Measurements from ENCODE around the gene C3orf80. TPM values are rescaled to one million over a fixed set of nuclear protein-coding genes. Genes with fewer than 3 reads are reported as not detected.

The C3orf80 gene
- total RNA-seq, 1 donor from 2014 or later: not detected

DNA sequence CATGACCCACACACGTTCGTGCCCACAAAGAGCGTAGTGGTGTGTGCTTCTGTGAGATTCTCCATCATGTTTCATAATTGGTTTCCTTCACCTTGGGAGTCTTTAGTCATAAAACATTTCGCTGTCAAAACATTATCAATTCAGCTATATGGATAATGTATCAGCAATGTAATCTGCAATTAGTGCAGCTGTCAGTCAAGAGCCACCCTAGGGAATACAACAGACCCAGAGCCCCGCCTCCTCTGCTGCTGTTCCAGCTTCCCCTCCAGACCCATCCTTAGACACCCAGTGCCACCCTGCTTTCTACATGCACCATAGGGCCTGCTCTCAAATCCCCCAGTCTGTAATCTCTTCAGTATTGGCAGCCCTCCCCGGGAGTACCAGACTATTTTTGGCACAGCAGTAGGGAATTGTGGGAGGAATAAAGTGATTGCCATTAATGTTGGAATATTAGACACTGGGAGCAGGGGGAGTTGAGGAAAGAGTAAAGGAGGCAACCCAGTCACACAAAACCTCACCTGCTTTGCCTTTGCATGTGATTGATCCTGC is 31.5 kb upstream of the C3orf80 start:
- H3K27ac Mint-ChIP-seq: no peak overlapping the region
- no peaks in the 10 kb centered on the region for H3K4me1 Mint-ChIP-seq
- TF ChIP-seq, protein P1, sequence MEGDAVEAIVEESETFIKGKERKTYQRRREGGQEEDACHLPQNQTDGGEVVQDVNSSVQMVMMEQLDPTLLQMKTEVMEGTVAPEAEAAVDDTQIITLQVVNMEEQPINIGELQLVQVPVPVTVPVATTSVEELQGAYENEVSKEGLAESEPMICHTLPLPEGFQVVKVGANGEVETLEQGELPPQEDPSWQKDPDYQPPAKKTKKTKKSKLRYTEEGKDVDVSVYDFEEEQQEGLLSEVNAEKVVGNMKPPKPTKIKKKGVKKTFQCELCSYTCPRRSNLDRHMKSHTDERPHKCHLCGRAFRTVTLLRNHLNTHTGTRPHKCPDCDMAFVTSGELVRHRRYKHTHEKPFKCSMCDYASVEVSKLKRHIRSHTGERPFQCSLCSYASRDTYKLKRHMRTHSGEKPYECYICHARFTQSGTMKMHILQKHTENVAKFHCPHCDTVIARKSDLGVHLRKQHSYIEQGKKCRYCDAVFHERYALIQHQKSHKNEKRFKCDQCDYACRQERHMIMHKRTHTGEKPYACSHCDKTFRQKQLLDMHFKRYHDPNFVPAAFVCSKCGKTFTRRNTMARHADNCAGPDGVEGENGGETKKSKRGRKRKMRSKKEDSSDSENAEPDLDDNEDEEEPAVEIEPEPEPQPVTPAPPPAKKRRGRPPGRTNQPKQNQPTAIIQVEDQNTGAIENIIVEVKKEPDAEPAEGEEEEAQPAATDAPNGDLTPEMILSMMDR (IDR thresholded peaks at IDR 0.05; ENCODE audit: unreplicated experiment): no peak
- H3K36me3 Mint-ChIP-seq: no peaks in the 10 kb centered on the region
- no peak for DNase-seq (ENCODE audit: low spot score in 2 of 2, unreplicated experiment in 2 of 2)
- peaks cover 3% of the 10 kb centered on the region for H3K27me3 Mint-ChIP-seq (ENCODE audit: low read depth)
- H3K4me3 Mint-ChIP-seq: no peak overlapping the region
- peaks cover 4% of the 10 kb centered on the region for H3K9me3 Mint-ChIP-seq

GRCh38 chr3:160194438-160194837 is 30.8 kb upstream of the C3orf80 start:
- Mint-ChIP-seq H3K27me3 (ENCODE audit: low read depth) (peaks cover 3% of the 10 kb centered on the region), H3K9me3 (peaks cover 4% of the 10 kb centered on the region), H3K36me3 (no peaks in the 10 kb centered on the region), H3K4me3 (no peak overlapping the region), H3K4me1 (no peaks in the 10 kb centered on the region), H3K27ac (no peak overlapping the region)
- TF ChIP-seq, protein P1 (IDR thresholded peaks at IDR 0.05; ENCODE audit: unreplicated experiment): no peak
- DNase-seq (ENCODE audit: low spot score in 2 of 2, unreplicated experiment in 2 of 2): no peak

DNA sequence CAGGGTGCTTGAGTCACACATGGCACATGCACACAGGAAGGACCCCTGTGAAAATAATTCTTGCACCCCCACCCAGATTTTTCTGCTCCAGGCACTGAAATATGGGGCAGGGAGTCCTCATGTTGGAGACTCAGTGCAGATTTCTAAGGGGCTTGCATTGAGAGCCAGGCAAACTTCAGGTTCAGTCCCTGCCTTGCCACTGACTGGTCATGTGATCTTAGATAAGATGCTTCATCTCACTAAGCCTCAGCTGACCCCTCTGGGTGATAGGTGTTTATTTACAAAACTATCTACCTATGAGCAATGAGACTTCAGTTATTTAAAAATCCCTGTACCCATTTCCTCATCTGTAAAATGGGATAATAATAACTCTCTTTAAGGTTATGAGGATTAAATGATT is 30.1 kb upstream of the C3orf80 start:
- Mint-ChIP-seq H3K36me3 (no peaks in the 10 kb centered on the region), H3K4me1 (no peaks in the 10 kb centered on the region), H3K27ac (no peak overlapping the region), H3K9me3 (peaks cover 4% of the 10 kb centered on the region), H3K4me3 (no peak overlapping the region), H3K27me3 (ENCODE audit: low read depth) (peaks cover 3% of the 10 kb centered on the region)
- TF ChIP-seq, protein P1 (IDR thresholded peaks at IDR 0.05; ENCODE audit: unreplicated experiment): no peak
- DNase-seq (ENCODE audit: low spot score in 2 of 2, unreplicated experiment in 2 of 2): no peak

DNA sequence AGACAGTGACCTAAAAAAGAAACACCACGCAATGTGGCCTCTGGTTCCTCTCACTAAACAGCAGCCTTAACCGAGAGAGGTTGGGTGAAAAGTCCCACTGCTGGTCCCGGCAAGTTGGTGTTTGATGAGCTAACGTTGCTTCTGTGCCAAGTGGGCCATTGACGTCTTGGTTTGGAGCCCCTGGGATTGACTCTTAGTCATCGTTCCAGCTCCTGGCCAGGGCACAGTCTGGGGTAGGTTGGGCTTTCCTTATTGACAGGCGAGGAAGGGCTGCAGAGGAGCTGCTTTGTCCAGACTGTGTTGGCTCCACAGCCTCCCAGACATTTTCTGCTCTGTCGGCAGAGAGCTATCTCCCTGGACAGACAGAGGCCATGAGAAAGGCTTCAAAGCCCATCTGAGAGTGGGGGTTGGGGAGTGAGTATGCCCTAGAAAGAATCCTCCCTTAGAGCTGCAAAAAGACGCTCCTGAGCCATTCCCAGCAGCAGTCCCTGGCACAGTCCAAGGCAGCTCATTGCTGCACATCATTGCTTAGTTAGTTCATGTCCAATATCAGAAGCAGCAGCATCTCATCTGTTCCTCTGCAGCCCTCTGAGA is 28.6 kb upstream of the C3orf80 start:
- no peaks in the 10 kb centered on the region for H3K36me3 Mint-ChIP-seq
- H3K4me3 Mint-ChIP-seq: no peak overlapping the region
- H3K27me3 Mint-ChIP-seq (ENCODE audit: low read depth): peaks cover 10% of the 10 kb centered on the region
- TF ChIP-seq, protein P1 (IDR thresholded peaks at IDR 0.05; ENCODE audit: unreplicated experiment): no peak
- no peak overlapping the region for H3K27ac Mint-ChIP-seq
- DNase-seq (ENCODE audit: low spot score in 2 of 2, unreplicated experiment in 2 of 2): no peak
- H3K4me1 Mint-ChIP-seq: no peaks in the 10 kb centered on the region
- H3K9me3 Mint-ChIP-seq: peaks cover 4% of the 10 kb centered on the region

DNA sequence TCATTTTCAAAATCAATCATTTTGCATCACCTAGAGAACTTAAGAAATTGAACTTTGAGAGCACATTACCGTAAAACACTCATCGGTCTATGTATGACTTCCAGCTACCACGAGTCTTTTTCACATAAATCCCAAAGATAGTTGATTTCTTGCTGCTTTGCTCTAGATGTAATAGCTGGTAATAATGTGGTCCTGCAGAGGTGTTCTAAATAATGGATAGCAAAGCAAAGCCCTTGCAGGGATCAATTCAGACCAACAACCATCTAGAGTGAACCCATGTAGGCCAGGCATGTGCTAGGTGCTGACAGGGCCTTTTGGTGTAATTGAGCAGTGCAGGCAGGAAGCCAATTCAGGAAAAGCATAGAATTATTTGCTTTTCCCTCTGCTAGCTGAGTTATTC is 26.1 kb upstream of the C3orf80 start:
- peaks cover 17% of the 10 kb centered on the region for H3K27me3 Mint-ChIP-seq (ENCODE audit: low read depth)
- peaks cover 4% of the 10 kb centered on the region for H3K9me3 Mint-ChIP-seq
- H3K36me3 Mint-ChIP-seq: no peaks in the 10 kb centered on the region
- no peak overlapping the region for H3K4me3 Mint-ChIP-seq
- TF ChIP-seq, protein P1 (IDR thresholded peaks at IDR 0.05; ENCODE audit: unreplicated experiment): no peak
- no peak overlapping the region for H3K27ac Mint-ChIP-seq
- no peaks in the 10 kb centered on the region for H3K4me1 Mint-ChIP-seq
- no peak for DNase-seq (ENCODE audit: low spot score in 2 of 2, unreplicated experiment in 2 of 2)

Data from mesothelial cell of epicardium (in vitro differentiated cells).